Measurements from ENCODE around the gene FKBP1A. TPM values are rescaled to one million over a fixed set of nuclear protein-coding genes. Genes with fewer than 3 reads are reported as not detected.
A peak's percentile ranks its signal among the peaks of the same experiment; 100 is the strongest.

FKBP1A gene
- polyA plus RNA-seq, 1 of the 3 experiments (the other 2 are of a cell fraction) = 362 TPM

DNA sequence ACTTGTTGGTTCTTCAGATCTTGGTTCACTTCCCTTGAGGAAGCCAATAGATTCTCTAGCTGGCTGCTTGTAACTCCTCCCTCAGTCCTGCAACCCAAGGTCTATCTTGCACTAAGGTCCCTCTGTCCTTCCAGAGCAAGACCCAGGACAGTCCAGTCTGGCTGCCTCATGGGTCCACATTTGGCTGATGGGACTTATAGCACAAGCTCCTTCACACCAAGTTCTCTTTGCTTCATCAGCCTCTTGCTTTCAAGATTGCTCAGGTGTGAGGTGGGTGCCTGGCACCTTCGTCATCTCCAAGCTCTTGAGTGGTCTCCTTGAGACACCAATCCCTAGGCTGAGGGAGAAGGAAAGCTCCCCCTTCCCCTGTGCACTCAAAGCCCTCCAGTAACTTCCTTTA, 45.5 kb upstream of the FKBP1A start:
- Histone ChIP-seq H4K20me1 (ENCODE audit: insufficient read depth) (no peaks in the 10 kb centered on the region), H3K9me3 (no peaks in the 10 kb centered on the region), H3K9ac (no peak overlapping the region), H3K4me2 (no peak overlapping the region), H3K27me3 (ENCODE audit: insufficient read depth) (no peaks in the 10 kb centered on the region), H2AFZ (ENCODE audit: low read depth) (no peak overlapping the region), H3K27ac (ENCODE audit: low read depth in 2 of 2, low read length in 1 of 2) (no peak overlapping the region), H3K9me2 (no peaks in the 10 kb centered on the region), H3K36me3 (replicated peaks in 1 of 2; ENCODE audit: control insufficient read depth in 1 of 2, insufficient read depth in 2 of 2, low read length in 1 of 2) (peaks cover 7 to 23% of the 10 kb centered on the region in 2 experiments), H3K4me3 (ENCODE audit: low read depth in 2 of 2, low read length in 1 of 2) (no peak overlapping the region), H3F3A (replicated peaks; ENCODE audit: insufficient read depth) (no peaks in the 10 kb centered on the region), H3K79me2 (ENCODE audit: insufficient read depth) (no peaks in the 10 kb centered on the region), H3K4me1 (ENCODE audit: control insufficient read depth in 1 of 2, insufficient read depth in 2 of 2, low read depth in 1 of 2, low read length in 1 of 2) (no peaks in the 10 kb centered on the region)
- TF ChIP-seq, protein P1, sequence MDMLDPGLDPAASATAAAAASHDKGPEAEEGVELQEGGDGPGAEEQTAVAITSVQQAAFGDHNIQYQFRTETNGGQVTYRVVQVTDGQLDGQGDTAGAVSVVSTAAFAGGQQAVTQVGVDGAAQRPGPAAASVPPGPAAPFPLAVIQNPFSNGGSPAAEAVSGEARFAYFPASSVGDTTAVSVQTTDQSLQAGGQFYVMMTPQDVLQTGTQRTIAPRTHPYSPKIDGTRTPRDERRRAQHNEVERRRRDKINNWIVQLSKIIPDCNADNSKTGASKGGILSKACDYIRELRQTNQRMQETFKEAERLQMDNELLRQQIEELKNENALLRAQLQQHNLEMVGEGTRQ (IDR thresholded peaks at IDR 0.05; ENCODE audit: borderline replicate concordance, low read depth, low read length) = no peak
- ChIA-PET CTCF (interaction anchor here (0.7 to 5.5 kb wide), 13 partner anchors 9 to 140 kb away, joined by 3 to 31 read pairs (median 6); partner anchors contain the start of genes FKBP1A, NSFL1C and SDCBP2), POLR2A (no interaction called here)
- DNase-seq = no peak
- WGBS (ENCODE audit: low lambda C conversion rate) = 83% methylated on average over 1 of the region's 1 CpG

DNA sequence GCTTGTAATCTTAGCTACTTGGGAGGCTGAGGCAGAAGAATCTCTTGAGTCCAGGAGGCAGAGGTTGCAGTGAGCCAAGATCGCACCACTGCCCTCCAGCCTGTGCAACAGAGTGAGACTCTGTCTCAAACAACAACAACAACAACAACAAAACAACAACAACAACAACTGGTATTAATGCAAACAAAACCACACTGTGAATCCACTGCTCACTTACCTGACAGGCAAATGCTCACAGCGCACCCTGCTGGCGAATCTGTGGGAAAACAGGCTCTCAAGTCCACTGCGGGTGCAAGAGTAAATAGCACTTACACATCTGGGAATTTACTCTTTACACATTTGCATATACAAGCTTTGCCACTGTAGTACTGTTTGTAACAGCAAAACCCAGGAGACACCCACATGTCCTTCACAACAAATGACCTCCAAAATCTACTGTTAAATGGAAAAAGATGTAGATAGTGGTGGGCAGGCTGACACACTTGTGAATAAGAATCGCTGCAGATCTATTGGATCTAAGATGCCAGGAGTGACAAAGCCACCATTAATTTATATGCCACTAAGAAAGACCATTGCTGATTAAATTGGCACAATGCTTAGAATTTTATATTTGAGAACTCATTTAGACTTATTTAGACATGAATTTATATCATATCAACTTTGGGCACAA, 44.5 kb upstream of the FKBP1A start:
- Histone ChIP-seq H3F3A (replicated peaks; ENCODE audit: insufficient read depth) (no peaks in the 10 kb centered on the region), H3K27me3 (ENCODE audit: insufficient read depth) (no peaks in the 10 kb centered on the region), H3K4me3 (ENCODE audit: low read depth in 2 of 2, low read length in 1 of 2) (no peak overlapping the region; a peak in 1 of 4 replicates), H3K9me3 (no peaks in the 10 kb centered on the region), H3K9me2 (no peaks in the 10 kb centered on the region), H3K4me2 (no peak overlapping the region), H3K9ac (no peak overlapping the region), H4K20me1 (ENCODE audit: insufficient read depth) (no peaks in the 10 kb centered on the region), H3K27ac (ENCODE audit: low read depth in 2 of 2, low read length in 1 of 2) (no peak overlapping the region), H3K36me3 (replicated peaks in 1 of 2; ENCODE audit: control insufficient read depth in 1 of 2, insufficient read depth in 2 of 2, low read length in 1 of 2) (peaks cover 4 to 13% of the 10 kb centered on the region in 2 experiments), H2AFZ (ENCODE audit: low read depth) (no peak overlapping the region), H3K4me1 (ENCODE audit: control insufficient read depth in 1 of 2, insufficient read depth in 2 of 2, low read depth in 1 of 2, low read length in 1 of 2) (no peaks in the 10 kb centered on the region), H3K79me2 (ENCODE audit: insufficient read depth) (no peaks in the 10 kb centered on the region)
- peak; percentile 75 for DNase-seq
- ChIA-PET POLR2A (no interaction called here), CTCF (interaction anchor here (0.6 to 5.5 kb wide), 36 partner anchors 10 to 228 kb away, joined by 3 to 31 read pairs (median 5); partner anchors contain the start of genes FKBP1A and NSFL1C)
- WGBS (ENCODE audit: low lambda C conversion rate) = 32% methylated on average over 5 of the region's 5 CpGs
- TF ChIP-seq, protein P2, sequence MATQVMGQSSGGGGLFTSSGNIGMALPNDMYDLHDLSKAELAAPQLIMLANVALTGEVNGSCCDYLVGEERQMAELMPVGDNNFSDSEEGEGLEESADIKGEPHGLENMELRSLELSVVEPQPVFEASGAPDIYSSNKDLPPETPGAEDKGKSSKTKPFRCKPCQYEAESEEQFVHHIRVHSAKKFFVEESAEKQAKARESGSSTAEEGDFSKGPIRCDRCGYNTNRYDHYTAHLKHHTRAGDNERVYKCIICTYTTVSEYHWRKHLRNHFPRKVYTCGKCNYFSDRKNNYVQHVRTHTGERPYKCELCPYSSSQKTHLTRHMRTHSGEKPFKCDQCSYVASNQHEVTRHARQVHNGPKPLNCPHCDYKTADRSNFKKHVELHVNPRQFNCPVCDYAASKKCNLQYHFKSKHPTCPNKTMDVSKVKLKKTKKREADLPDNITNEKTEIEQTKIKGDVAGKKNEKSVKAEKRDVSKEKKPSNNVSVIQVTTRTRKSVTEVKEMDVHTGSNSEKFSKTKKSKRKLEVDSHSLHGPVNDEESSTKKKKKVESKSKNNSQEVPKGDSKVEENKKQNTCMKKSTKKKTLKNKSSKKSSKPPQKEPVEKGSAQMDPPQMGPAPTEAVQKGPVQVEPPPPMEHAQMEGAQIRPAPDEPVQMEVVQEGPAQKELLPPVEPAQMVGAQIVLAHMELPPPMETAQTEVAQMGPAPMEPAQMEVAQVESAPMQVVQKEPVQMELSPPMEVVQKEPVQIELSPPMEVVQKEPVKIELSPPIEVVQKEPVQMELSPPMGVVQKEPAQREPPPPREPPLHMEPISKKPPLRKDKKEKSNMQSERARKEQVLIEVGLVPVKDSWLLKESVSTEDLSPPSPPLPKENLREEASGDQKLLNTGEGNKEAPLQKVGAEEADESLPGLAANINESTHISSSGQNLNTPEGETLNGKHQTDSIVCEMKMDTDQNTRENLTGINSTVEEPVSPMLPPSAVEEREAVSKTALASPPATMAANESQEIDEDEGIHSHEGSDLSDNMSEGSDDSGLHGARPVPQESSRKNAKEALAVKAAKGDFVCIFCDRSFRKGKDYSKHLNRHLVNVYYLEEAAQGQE (IDR thresholded peaks at IDR 0.05; ENCODE audit: low read depth, low read length) = no peak
- TF ChIP-seq GATA2 (CRISPR knock-in tag; IDR thresholded peaks at IDR 0.05) (no peak), ELF1 (IDR thresholded peaks at IDR 0.05) (no peak), SMC3 (IDR thresholded peaks at IDR 0.05; ENCODE audit: low read depth, low read length) (peak; percentile 92), RAD21 (IDR thresholded peaks at IDR 0.05; ENCODE audit: low read length) (peak; percentile 92), NRF1 (IDR thresholded peaks at IDR 0.05; ENCODE audit: low read depth, low read length) (0 out of 2 replicates have a peak, but pooled peaks have one; percentile 23), GABPA (IDR thresholded peaks at IDR 0.05; ENCODE audit: low read depth) (no peak)
- TF ChIP-seq, protein P3, sequence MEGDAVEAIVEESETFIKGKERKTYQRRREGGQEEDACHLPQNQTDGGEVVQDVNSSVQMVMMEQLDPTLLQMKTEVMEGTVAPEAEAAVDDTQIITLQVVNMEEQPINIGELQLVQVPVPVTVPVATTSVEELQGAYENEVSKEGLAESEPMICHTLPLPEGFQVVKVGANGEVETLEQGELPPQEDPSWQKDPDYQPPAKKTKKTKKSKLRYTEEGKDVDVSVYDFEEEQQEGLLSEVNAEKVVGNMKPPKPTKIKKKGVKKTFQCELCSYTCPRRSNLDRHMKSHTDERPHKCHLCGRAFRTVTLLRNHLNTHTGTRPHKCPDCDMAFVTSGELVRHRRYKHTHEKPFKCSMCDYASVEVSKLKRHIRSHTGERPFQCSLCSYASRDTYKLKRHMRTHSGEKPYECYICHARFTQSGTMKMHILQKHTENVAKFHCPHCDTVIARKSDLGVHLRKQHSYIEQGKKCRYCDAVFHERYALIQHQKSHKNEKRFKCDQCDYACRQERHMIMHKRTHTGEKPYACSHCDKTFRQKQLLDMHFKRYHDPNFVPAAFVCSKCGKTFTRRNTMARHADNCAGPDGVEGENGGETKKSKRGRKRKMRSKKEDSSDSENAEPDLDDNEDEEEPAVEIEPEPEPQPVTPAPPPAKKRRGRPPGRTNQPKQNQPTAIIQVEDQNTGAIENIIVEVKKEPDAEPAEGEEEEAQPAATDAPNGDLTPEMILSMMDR (IDR thresholded peaks at IDR 0.05) = peak; percentile 92
- TF ChIP-seq, protein P4, sequence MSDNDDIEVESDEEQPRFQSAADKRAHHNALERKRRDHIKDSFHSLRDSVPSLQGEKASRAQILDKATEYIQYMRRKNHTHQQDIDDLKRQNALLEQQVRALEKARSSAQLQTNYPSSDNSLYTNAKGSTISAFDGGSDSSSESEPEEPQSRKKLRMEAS (IDR thresholded peaks at IDR 0.05; ENCODE audit: low read depth) = no peak

Measured in SK-N-SH (cell line).